ENCODE measurements around the gene MYO1A.
A peak's percentile ranks its signal among the peaks of the same experiment; 100 is the strongest.

MYO1A gene

DNA sequence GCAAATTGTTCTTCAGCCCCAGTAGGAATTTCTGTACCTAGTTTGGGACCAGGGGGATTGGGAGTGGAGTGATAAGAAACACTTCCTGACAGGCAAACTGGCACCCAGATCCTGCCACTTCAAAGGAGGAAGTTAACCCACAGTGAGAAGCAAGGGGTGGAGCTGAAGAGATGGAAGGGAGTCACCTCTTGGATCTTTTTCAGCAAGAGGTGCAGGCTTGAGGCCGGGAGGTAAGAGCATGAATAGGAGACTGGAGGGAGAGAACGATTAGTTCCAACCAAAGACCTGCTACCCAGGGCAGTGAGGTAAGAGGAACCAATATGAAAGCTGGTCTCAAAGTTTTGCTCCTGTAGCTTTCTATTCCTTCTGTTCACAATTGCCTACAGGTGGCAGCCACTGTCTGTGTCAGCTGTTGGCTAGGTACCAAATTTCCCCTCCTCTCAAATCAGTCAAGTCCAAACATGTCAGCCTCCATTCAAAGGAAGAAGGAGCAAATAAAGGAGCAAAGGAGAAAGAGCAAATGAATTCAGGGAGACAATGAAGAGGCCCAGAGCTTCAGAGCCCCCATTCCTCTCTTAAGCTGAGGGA lies 18.7 kb downstream of the MYO1A start (continued):
- TF ChIP-seq, protein P1, sequence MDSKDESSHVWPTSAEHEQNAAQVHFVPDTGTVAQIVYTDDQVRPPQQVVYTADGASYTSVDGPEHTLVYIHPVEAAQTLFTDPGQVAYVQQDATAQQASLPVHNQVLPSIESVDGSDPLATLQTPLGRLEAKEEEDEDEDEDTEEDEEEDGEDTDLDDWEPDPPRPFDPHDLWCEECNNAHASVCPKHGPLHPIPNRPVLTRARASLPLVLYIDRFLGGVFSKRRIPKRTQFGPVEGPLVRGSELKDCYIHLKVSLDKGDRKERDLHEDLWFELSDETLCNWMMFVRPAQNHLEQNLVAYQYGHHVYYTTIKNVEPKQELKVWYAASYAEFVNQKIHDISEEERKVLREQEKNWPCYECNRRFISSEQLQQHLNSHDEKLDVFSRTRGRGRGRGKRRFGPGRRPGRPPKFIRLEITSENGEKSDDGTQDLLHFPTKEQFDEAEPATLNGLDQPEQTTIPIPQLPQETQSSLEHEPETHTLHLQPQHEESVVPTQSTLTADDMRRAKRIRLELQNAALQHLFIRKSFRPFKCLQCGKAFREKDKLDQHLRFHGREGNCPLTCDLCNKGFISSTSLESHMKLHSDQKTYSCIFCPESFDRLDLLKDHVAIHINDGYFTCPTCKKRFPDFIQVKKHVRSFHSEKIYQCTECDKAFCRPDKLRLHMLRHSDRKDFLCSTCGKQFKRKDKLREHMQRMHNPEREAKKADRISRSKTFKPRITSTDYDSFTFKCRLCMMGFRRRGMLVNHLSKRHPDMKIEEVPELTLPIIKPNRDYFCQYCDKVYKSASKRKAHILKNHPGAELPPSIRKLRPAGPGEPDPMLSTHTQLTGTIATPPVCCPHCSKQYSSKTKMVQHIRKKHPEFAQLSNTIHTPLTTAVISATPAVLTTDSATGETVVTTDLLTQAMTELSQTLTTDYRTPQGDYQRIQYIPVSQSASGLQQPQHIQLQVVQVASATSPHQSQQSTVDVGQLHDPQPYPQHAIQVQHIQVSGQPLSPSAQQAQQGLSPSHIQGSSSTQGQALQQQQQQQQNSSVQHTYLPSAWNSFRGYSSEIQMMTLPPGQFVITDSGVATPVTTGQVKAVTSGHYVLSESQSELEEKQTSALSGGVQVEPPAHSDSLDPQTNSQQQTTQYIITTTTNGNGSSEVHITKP (tag by site-specific recombination; IDR thresholded peaks at IDR 0.05): peak; percentile 80
- TF ChIP-seq, protein P2, sequence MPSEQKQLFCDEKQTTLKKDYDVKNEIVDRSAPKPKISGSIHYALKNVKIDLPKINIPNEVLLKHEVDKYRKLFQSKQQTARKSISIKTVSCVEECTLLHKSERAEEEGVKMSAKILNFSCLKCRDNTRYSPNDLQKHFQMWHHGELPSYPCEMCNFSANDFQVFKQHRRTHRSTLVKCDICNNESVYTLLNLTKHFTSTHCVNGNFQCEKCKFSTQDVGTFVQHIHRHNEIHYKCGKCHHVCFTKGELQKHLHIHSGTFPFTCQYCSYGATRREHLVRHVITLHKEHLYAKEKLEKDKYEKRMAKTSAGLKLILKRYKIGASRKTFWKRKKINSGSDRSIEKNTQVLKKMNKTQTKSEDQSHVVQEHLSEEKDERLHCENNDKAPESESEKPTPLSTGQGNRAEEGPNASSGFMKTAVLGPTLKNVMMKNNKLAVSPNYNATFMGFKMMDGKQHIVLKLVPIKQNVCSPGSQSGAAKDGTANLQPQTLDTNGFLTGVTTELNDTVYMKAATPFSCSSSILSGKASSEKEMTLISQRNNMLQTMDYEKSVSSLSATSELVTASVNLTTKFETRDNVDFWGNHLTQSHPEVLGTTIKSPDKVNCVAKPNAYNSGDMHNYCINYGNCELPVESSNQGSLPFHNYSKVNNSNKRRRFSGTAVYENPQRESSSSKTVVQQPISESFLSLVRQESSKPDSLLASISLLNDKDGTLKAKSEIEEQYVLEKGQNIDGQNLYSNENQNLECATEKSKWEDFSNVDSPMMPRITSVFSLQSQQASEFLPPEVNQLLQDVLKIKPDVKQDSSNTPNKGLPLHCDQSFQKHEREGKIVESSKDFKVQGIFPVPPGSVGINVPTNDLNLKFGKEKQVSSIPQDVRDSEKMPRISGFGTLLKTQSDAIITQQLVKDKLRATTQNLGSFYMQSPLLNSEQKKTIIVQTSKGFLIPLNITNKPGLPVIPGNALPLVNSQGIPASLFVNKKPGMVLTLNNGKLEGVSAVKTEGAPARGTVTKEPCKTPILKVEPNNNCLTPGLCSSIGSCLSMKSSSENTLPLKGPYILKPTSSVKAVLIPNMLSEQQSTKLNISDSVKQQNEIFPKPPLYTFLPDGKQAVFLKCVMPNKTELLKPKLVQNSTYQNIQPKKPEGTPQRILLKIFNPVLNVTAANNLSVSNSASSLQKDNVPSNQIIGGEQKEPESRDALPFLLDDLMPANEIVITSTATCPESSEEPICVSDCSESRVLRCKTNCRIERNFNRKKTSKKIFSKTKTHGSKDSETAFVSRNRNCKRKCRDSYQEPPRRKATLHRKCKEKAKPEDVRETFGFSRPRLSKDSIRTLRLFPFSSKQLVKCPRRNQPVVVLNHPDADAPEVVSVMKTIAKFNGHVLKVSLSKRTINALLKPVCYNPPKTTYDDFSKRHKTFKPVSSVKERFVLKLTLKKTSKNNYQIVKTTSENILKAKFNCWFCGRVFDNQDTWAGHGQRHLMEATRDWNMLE (tag by site-specific recombination; conservative IDR thresholded peaks at IDR 0.05; ENCODE audit: low read depth): peak; percentile 69
- TF ChIP-seq ZNF660 (tag by site-specific recombination; IDR thresholded peaks at IDR 0.05): 0 out of 2 replicates have a peak, but pooled peaks have one; percentile 46
- peak; percentile 95 for TF ChIP-seq OSR2 (tag by site-specific recombination; IDR thresholded peaks at IDR 0.05)
- peak; percentile 61 for TF ChIP-seq ZNF335 (tag by site-specific recombination; conservative IDR thresholded peaks at IDR 0.05)
- TF ChIP-seq ZNF366 (tag by site-specific recombination; conservative IDR thresholded peaks at IDR 0.05): peak; percentile 47
- TF ChIP-seq ZNF561 (tag by site-specific recombination; IDR thresholded peaks at IDR 0.05; ENCODE audit: borderline replicate concordance): 0 out of 2 replicates have a peak, but pooled peaks have one; percentile 43
- TF ChIP-seq ZNF394 (tag by site-specific recombination; IDR thresholded peaks at IDR 0.05; ENCODE audit: borderline replicate concordance): no peak

DNA sequence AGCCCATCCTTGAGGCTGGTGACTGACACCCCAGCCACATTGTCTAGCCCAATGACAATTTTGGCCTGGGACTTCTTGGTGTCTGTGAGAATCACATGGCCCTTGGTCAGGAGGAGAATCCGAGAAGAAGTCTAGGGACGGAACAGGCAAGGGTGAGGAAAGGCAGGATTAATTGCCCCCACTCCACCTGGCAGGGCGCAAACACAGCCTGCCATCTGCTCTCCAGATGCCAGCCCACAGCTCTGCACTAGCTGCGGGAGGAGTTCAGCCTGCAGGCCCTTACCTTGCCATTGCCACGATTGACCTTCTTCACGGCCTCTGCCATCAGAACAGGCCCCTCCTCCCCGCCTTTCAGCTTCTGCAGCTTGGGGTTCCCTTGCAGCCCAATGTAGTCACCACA lies 20.5 kb downstream of the MYO1A start:
- Histone ChIP-seq H3K27ac (ENCODE audit: extremely low read depth, low read depth, low read length) (no peak overlapping the region), H3K36me3 (ENCODE audit: control insufficient read depth in 2 of 2, insufficient read depth in 1 of 2, low read length in 2 of 2) (no peaks in the 10 kb centered on the region), H3K9me3 (ENCODE audit: control insufficient read depth, insufficient read depth, low read depth, low read length) (no peaks in the 10 kb centered on the region), H3K4me3 (ENCODE audit: low read depth, low read length) (no peak overlapping the region), H3K4me1 (ENCODE audit: control insufficient read depth, insufficient read depth, low read length) (peaks cover 5% of the 10 kb centered on the region)
- ChIA-PET CTCF (interaction anchor here (1.3 kb wide), 1 partner anchor 31 kb away, joined by 4 read pairs; no protein-coding TSS in a partner anchor), POLR2A (no interaction called here)
- TF ChIP-seq KLF10 (tag by site-specific recombination; IDR thresholded peaks at IDR 0.05) (no peak), ZNF155 (tag by site-specific recombination; IDR thresholded peaks at IDR 0.05) (no peak), ZNF837 (tag by site-specific recombination; IDR thresholded peaks at IDR 0.05) (no peak), KLF7 (tag by site-specific recombination; IDR thresholded peaks at IDR 0.05; ENCODE audit: borderline replicate concordance) (no peak), ZNF621 (tag by site-specific recombination; IDR thresholded peaks at IDR 0.05) (no peak)
- TF ChIP-seq, protein P3, sequence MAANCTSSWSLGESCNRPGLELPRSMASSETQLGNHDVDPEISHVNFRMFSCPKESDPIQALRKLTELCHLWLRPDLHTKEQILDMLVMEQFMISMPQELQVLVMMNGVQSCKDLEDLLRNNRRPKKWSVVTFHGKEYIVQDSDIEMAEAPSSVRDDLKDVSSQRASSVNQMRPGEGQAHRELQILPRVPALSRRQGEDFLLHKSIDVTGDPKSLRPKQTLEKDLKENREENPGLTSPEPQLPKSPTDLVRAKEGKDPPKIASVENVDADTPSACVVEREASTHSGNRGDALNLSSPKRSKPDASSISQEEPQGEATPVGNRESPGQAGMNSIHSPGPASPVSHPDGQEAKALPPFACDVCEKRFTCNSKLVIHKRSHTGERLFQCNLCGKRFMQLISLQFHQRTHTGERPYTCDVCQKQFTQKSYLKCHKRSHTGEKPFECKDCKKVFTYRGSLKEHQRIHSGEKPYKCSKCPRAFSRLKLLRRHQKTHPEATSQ (tag by site-specific recombination; IDR thresholded peaks at IDR 0.05): no peak
- TF ChIP-seq, protein P4, sequence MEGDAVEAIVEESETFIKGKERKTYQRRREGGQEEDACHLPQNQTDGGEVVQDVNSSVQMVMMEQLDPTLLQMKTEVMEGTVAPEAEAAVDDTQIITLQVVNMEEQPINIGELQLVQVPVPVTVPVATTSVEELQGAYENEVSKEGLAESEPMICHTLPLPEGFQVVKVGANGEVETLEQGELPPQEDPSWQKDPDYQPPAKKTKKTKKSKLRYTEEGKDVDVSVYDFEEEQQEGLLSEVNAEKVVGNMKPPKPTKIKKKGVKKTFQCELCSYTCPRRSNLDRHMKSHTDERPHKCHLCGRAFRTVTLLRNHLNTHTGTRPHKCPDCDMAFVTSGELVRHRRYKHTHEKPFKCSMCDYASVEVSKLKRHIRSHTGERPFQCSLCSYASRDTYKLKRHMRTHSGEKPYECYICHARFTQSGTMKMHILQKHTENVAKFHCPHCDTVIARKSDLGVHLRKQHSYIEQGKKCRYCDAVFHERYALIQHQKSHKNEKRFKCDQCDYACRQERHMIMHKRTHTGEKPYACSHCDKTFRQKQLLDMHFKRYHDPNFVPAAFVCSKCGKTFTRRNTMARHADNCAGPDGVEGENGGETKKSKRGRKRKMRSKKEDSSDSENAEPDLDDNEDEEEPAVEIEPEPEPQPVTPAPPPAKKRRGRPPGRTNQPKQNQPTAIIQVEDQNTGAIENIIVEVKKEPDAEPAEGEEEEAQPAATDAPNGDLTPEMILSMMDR (tag by site-specific recombination; IDR thresholded peaks at IDR 0.05): no peak
- TF ChIP-seq, protein P5, sequence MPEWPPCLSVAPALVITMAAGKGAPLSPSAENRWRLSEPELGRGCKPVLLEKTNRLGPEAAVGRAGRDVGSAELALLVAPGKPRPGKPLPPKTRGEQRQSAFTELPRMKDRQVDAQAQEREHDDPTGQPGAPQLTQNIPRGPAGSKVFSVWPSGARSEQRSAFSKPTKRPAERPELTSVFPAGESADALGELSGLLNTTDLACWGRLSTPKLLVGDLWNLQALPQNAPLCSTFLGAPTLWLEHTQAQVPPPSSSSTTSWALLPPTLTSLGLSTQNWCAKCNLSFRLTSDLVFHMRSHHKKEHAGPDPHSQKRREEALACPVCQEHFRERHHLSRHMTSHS (tag by site-specific recombination; IDR thresholded peaks at IDR 0.05): no peak
- TF ChIP-seq, protein P6, sequence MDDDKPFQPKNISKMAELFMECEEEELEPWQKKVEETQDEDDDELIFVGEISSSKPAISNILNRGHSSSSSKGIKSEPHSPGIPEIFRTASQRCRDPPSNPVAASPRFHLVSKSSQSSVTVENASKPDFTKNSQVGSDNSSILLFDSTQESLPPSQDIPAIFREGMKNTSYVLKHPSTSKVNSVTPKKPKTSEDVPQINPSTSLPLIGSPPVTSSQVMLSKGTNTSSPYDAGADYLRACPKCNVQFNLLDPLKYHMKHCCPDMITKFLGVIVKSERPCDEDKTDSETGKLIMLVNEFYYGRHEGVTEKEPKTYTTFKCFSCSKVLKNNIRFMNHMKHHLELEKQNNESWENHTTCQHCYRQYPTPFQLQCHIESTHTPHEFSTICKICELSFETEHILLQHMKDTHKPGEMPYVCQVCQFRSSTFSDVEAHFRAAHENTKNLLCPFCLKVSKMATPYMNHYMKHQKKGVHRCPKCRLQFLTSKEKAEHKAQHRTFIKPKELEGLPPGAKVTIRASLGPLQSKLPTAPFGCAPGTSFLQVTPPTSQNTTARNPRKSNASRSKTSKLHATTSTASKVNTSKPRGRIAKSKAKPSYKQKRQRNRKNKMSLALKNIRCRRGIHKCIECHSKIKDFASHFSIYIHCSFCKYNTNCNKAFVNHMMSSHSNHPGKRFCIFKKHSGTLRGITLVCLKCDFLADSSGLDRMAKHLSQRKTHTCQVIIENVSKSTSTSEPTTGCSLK (tag by site-specific recombination; IDR thresholded peaks at IDR 0.05): no peak
- TF ChIP-seq, protein P7, sequence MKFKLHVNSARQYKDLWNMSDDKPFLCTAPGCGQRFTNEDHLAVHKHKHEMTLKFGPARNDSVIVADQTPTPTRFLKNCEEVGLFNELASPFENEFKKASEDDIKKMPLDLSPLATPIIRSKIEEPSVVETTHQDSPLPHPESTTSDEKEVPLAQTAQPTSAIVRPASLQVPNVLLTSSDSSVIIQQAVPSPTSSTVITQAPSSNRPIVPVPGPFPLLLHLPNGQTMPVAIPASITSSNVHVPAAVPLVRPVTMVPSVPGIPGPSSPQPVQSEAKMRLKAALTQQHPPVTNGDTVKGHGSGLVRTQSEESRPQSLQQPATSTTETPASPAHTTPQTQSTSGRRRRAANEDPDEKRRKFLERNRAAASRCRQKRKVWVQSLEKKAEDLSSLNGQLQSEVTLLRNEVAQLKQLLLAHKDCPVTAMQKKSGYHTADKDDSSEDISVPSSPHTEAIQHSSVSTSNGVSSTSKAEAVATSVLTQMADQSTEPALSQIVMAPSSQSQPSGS (tag by site-specific recombination; IDR thresholded peaks at IDR 0.05; ENCODE audit: low read depth): no peak

All from HEK293 (cell line).